GM18951 (cell line): ENCODE results near the gene STXBP5L.
"Not testable (repeated sequence)": the region's sequence is repeated elsewhere in the genome, so short reads cannot be mapped to it uniquely, and the experiment has no call there.

Experiments
- POLR2A ChIP-seq: IDR thresholded peaks from 4 replicates; pipeline ENCODE4 v1.6.1; 2011; ENCODE audit warnings: mild to moderate bottlenecking; ENCODE audit not compliant: insufficient read length, insufficient read depth; ENCODE audit errors: extremely low read depth
- in situ Hi-C: fragments of 300-500 bp; cut with MboI; formaldehyde crosslinking; loops from one replicate; pipeline ENCODE4 v1.12.0; 2022; ENCODE audit warnings: low sequenced_read_pairs, mixed read lengths, inconsistent platforms; ENCODE audit not compliant: unreplicated experiment

STXBP5L gene

GRCh38 chr3:121443456-121443855 is 535.5 kb downstream of the STXBP5L start:
- in situ Hi-C loops: no loop called here

GRCh38 chr3:121451752-121452151 is 543.7 kb downstream of the STXBP5L start:
- in situ Hi-C loops: not testable (repeated sequence)

More at GRCh38 chr3:121443456-121443855, 535.5 kb downstream of the STXBP5L start:
- no peak for TF ChIP-seq POLR2A

GRCh38 chr3:121462565-121462964 is 554.6 kb downstream of the STXBP5L start:
- no peak for TF ChIP-seq POLR2A
- in situ Hi-C loops: no loop called here

- in situ Hi-C loops: no loop called here
- no peak for TF ChIP-seq POLR2A
Observed at GRCh38 chr3:121463745-121464144, 555.7 kb downstream of the STXBP5L start.

GRCh38 chr3:121467085-121467484 is 559.1 kb downstream of the STXBP5L start:
- TF ChIP-seq POLR2A: no peak
- in situ Hi-C loops: no loop called here

- in situ Hi-C loops: no loop called here
- no peak for TF ChIP-seq POLR2A
Observed at GRCh38 chr3:121473001-121473400, 565.0 kb downstream of the STXBP5L start.
